HEK293 (cell line): ENCODE measurements around the gene NBPF1.
A peak's percentile ranks its signal among the peaks of the same experiment; 100 is the strongest.
"Not testable (repeated sequence)": the region's sequence is repeated elsewhere in the genome, so short reads cannot be mapped to it uniquely, and the experiment has no call there.

Experiments
- CTCF ChIA-PET: fragments of 350-600 bp; formaldehyde crosslinking; extraction: SDS; loops from one replicate; lab custom pipeline; 2021; ENCODE audit warnings: antibody characterized with exemption; lab: Yijun Ruan, JAX
- POLR2A ChIA-PET: fragments of 300-600 bp; formaldehyde crosslinking; extraction: SDS; loops from one replicate; lab custom pipeline; 2020; ENCODE audit warnings: antibody characterized with exemption, inconsistent platforms; lab: Yijun Ruan, JAX
- H3K27ac ChIP-seq: fragments of 200-500 bp; sonication (Bioruptor generic); 2 replicates; pipeline ENCODE4 v1.5.1; 2014; ENCODE audit warnings: low read depth, low read length, control low read depth, inconsistent platforms; ENCODE audit errors: extremely low read depth
- H3K36me3 ChIP-seq, 2 experiments: fragments of 200-500 bp in 1 of 2; sonication (Bioruptor generic) in 1 of 2; 1 replicate in 1 of 2; 2 replicates in 1 of 2; pipeline ENCODE4 v1.5.1; 2014 to 2017; ENCODE audit warnings: inconsistent platforms in 2 of 2, low read length in 2 of 2; ENCODE audit not compliant: control insufficient read depth in 2 of 2, insufficient read depth in 1 of 2
- H3K4me1 ChIP-seq: fragments of 200-500 bp; sonication (Bioruptor generic); 2 replicates; pipeline ENCODE4 v1.5.1; 2014; ENCODE audit warnings: mild to moderate bottlenecking, low read length, inconsistent platforms; ENCODE audit not compliant: control insufficient read depth, insufficient read depth
- H3K4me3 ChIP-seq: 2 replicates; pipeline ENCODE4 v1.5.1; 2011; ENCODE audit warnings: low read depth, mild to moderate bottlenecking, control low read depth, low read length, moderate library complexity
- H3K9me3 ChIP-seq: fragments of 200-500 bp; sonication (Bioruptor generic); 2 replicates; pipeline ENCODE4 v1.5.1; 2014; ENCODE audit warnings: low read depth, low read length, inconsistent platforms; ENCODE audit not compliant: control insufficient read depth, insufficient read depth
- GLIS2 ChIP-seq: fragments of 450-650 bp; formaldehyde crosslinking; IDR thresholded peaks from 2 replicates; pipeline ENCODE4 v1.5.1; 2016; ENCODE audit warnings: missing biosample characterization, missing genetic modification characterization
- SP7 ChIP-seq: fragments of 450-650 bp; formaldehyde crosslinking; IDR thresholded peaks from 2 replicates; pipeline ENCODE4 v1.5.1; 2016; ENCODE audit warnings: missing biosample characterization, missing genetic modification characterization
- ZBTB17 ChIP-seq: fragments of 450-650 bp; formaldehyde crosslinking; IDR thresholded peaks from 2 replicates; pipeline ENCODE4 v1.5.1; 2016; ENCODE audit warnings: missing biosample characterization, missing genetic modification characterization
- ZBTB48 ChIP-seq: fragments of 450-650 bp; formaldehyde crosslinking; IDR thresholded peaks from 2 replicates; pipeline ENCODE4 v1.5.1; 2016; ENCODE audit warnings: missing biosample characterization, missing genetic modification characterization
- ZFP37 ChIP-seq: fragments of 450-650 bp; formaldehyde crosslinking; IDR thresholded peaks from 2 replicates; pipeline ENCODE4 v1.5.1; 2016; ENCODE audit warnings: missing biosample characterization, missing genetic modification characterization
- ZIC2 ChIP-seq: fragments of 450-650 bp; formaldehyde crosslinking; IDR thresholded peaks from 2 replicates; pipeline ENCODE4 v1.5.1; 2016; ENCODE audit warnings: missing biosample characterization, missing genetic modification characterization
- ZNF24 ChIP-seq: fragments of 450-650 bp; formaldehyde crosslinking; IDR thresholded peaks from 2 replicates; pipeline ENCODE4 v1.5.1; 2016; ENCODE audit warnings: missing biosample characterization, missing genetic modification characterization
- ZNF660 ChIP-seq: fragments of 450-650 bp; IDR thresholded peaks from 2 replicates; pipeline ENCODE4 v1.5.1; 2018; ENCODE audit warnings: missing biosample characterization, mild to moderate bottlenecking, missing genetic modification characterization
- ZNF692 ChIP-seq: fragments of 450-650 bp; formaldehyde crosslinking; IDR thresholded peaks from 2 replicates; pipeline ENCODE4 v1.5.1; 2016; ENCODE audit warnings: missing biosample characterization, missing genetic modification characterization
- ZNF76 ChIP-seq: fragments of 450-650 bp; formaldehyde crosslinking; IDR thresholded peaks from 2 replicates; pipeline ENCODE4; 2016; ENCODE audit warnings: low read depth, missing biosample characterization, missing genetic modification characterization, borderline replicate concordance

The NBPF1 gene

GRCh38 chr1:16647179-16648176 is 34.1 kb upstream of the NBPF1 start:
- not testable (repeated sequence) for H3K27ac ChIP-seq, H3K4me3 ChIP-seq

GRCh38 chr1:16646716-16647115 is 33.4 kb upstream of the NBPF1 start:
- H3K27ac ChIP-seq, POLR2A ChIA-PET, CTCF ChIA-PET: not testable (repeated sequence)

More at GRCh38 chr1:16647179-16648176, 34.1 kb upstream of the NBPF1 start:
- POLR2A ChIA-PET, CTCF ChIA-PET, H3K36me3 ChIP-seq, H3K4me1 ChIP-seq, H3K9me3 ChIP-seq: not testable (repeated sequence)

GRCh38 chr1:16646061-16646664 is 32.8 kb upstream of the NBPF1 start:
- H3K9me3 ChIP-seq, H3K4me1 ChIP-seq, H3K27ac ChIP-seq, POLR2A ChIA-PET, H3K4me3 ChIP-seq: not testable (repeated sequence)
- peaks cover 0 to 11% of the 10 kb centered on the region in 2 experiments; a peak in 1 of 3 replicates for H3K36me3 ChIP-seq
- CTCF ChIA-PET: interaction anchor here (1.6 to 2.4 kb wide), 2 partner anchors 21 to 25 kb away, joined by 5 to 8 read pairs; no protein-coding TSS in a partner anchor

More at GRCh38 chr1:16646716-16647115, 33.4 kb upstream of the NBPF1 start:
- not testable (repeated sequence) for H3K9me3 ChIP-seq, H3K4me3 ChIP-seq, H3K4me1 ChIP-seq
- H3K36me3 ChIP-seq: peaks cover 0 to 11% of the 10 kb centered on the region in 2 experiments; a peak in 1 of 3 replicates

- H3K36me3 ChIP-seq: peaks cover 0 to 11% of the 10 kb centered on the region in 2 experiments; a peak in 1 of 3 replicates
- CTCF ChIA-PET: interaction anchor here (1.6 to 2.4 kb wide), 2 partner anchors 20 to 24 kb away, joined by 5 to 8 read pairs; no protein-coding TSS in a partner anchor
- H3K4me3 ChIP-seq, H3K9me3 ChIP-seq, H3K4me1 ChIP-seq, POLR2A ChIA-PET: not testable (repeated sequence)
- peak overlapping the region; percentile 55; the same call in 1 of the 2 replicates for H3K27ac ChIP-seq
- TF ChIP-seq ZNF692 (tag by site-specific recombination) (0 out of 2 replicates have a peak, but pooled peaks have one; percentile 8), ZBTB48 (0 out of 2 replicates have a peak, but pooled peaks have one; percentile 11), GLIS2 (0 out of 2 replicates have a peak, but pooled peaks have one; percentile 27), ZIC2 (0 out of 2 replicates have a peak, but pooled peaks have one; percentile 7)
These were observed 32.1 kb upstream of the NBPF1 start for GRCh38 chr1:16645271-16646060.

- H3K4me3 ChIP-seq: peak overlapping the region; percentile 76
- ChIA-PET POLR2A (interaction anchor here (0.7 to 1.0 kb wide), 3 partner anchors 24 to 203 kb away, joined by 3 to 4 read pairs (median 3); no protein-coding TSS in a partner anchor), CTCF (interaction anchor here (0.9 to 2.4 kb wide), 3 partner anchors 9 to 24 kb away, joined by 3 to 8 read pairs (median 5); no protein-coding TSS in a partner anchor)
- H3K36me3 ChIP-seq: peaks cover 0 to 11% of the 10 kb centered on the region in 2 experiments; a peak in 1 of 3 replicates
- H3K9me3 ChIP-seq, H3K4me1 ChIP-seq: not testable (repeated sequence)
- H3K27ac ChIP-seq: peak overlapping the region; percentile 55; the same call in 1 of the 2 replicates
- TF ChIP-seq ZNF692 (tag by site-specific recombination) (peak; percentile 84), ZNF24 (tag by site-specific recombination) (0 out of 2 replicates have a peak, but pooled peaks have one; percentile 47), SP7 (peak; percentile 76), ZNF660 (tag by site-specific recombination) (peak; percentile 60; the same call in 1 of the 2 replicates), ZFP37 (peak; percentile 89), ZBTB17 (tag by site-specific recombination) (peak; percentile 48; the same call in 1 of the 2 replicates), ZNF76 (tag by site-specific recombination) (peak; percentile 61; the same call in 1 of the 2 replicates)
These were observed 31.3 kb upstream of the NBPF1 start for GRCh38 chr1:16644482-16645270.
